GM12864 (cell line): ENCODE measurements around the gene RTEL1.
"Not testable (repeated sequence)": the region's sequence is repeated elsewhere in the genome, so short reads cannot be mapped to it uniquely, and the experiment has no call there.

Experiments used
- DNase-seq: peaks from one replicate; pipeline ENCODE4 v3.0.0-alpha.2; 2011; ENCODE audit warnings: low read depth
- H3K4me3 ChIP-seq: 2 replicates; pipeline ENCODE4 v1.5.1; 2011; ENCODE audit warnings: mild to moderate bottlenecking, low read depth, low read length, control low read depth
- TF ChIP-seq, protein P1 (sequence below): IDR thresholded peaks from 2 replicates; pipeline ENCODE4 v1.5.1; 2011; ENCODE audit warnings: low read depth, mild to moderate bottlenecking, moderate library complexity, low read length, control low read depth, inconsistent platforms; ENCODE audit errors: missing control alignments

RTEL1 gene

GRCh38 chr20:63643499-63643898, 14.6 kb upstream of the RTEL1 start:
- TF ChIP-seq, protein P1, sequence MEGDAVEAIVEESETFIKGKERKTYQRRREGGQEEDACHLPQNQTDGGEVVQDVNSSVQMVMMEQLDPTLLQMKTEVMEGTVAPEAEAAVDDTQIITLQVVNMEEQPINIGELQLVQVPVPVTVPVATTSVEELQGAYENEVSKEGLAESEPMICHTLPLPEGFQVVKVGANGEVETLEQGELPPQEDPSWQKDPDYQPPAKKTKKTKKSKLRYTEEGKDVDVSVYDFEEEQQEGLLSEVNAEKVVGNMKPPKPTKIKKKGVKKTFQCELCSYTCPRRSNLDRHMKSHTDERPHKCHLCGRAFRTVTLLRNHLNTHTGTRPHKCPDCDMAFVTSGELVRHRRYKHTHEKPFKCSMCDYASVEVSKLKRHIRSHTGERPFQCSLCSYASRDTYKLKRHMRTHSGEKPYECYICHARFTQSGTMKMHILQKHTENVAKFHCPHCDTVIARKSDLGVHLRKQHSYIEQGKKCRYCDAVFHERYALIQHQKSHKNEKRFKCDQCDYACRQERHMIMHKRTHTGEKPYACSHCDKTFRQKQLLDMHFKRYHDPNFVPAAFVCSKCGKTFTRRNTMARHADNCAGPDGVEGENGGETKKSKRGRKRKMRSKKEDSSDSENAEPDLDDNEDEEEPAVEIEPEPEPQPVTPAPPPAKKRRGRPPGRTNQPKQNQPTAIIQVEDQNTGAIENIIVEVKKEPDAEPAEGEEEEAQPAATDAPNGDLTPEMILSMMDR: no peak
- H3K4me3 ChIP-seq: no peak overlapping the region
- DNase-seq: no peak

- TF ChIP-seq, protein P1: no peak
- H3K4me3 ChIP-seq: no peak overlapping the region
- no peak for DNase-seq
These were observed 14.2 kb upstream of the RTEL1 start for GRCh38 chr20:63643946-63644345.

DNA sequence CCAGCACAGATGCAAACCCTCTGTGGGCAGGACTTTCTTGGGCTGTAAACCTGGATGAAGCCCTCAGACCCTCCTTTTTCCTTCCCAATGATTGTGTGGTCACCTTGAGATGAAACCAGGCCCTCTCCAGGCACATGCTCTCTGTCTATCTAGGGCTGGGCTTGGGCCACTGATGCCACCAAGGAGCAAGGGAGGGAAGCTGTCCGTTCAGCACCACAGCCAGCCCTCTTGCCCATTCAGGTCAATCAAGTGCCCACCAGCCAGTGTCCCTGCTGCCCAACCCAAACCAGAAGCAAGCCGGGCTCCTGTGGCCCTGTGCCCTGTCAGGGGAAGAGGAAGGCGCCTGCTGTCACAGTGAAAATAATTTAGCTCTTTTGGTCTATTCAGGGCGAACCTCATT, 12.9 kb upstream of the RTEL1 start:
- no peak for DNase-seq
- TF ChIP-seq, protein P1: no peak

DNA sequence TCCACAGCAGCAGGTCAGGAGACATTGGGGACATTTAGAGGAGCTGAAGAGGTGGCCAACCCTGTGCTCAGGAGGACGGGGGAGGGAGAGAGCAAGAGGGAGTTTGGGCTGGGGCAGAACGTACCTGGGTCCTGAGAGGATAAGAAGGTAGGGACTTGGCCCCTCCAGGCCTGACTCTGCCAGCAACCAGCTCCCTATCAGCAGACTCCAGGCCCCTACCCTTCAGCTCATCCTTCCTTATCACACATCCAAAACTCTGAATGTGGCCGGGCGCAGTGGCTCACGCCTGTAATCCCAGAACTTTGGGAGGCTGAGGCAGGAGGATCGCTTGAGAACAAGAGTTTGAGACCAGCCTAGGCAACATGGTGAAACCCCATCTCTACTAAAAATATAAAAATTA, 9.9 kb upstream of the RTEL1 start:
- no peak for DNase-seq
- TF ChIP-seq, protein P1: no peak

More for the DNA sequence above, 12.9 kb upstream of the RTEL1 start:
- no peak overlapping the region for H3K4me3 ChIP-seq

GRCh38 chr20:63648895-63649589, 9.1 kb upstream of the RTEL1 start:
- H3K4me3 ChIP-seq: no peak overlapping the region
- DNase-seq: no peak
- TF ChIP-seq, protein P1: no peak

More for the DNA sequence above, 9.9 kb upstream of the RTEL1 start:
- no peak overlapping the region for H3K4me3 ChIP-seq

- H3K4me3 ChIP-seq, DNase-seq: not testable (repeated sequence)
These were observed 7.6 kb upstream of the RTEL1 start for GRCh38 chr20:63650486-63650885.

DNA sequence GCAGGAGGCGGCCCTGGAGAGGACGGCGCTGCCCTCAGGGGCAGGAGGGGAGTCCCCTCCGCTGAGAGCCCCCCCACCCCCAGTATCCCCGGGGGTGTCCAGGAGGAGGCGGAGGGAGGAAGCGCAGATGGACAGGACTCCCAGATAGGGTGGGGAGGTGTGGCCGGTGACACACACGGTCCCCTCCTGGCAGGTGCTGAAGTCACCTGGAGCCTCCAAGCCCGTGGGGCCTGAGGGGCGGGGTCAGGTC, 6.2 kb upstream of the RTEL1 start:
- no peak overlapping the region for H3K4me3 ChIP-seq
- DNase-seq: no peak
- TF ChIP-seq, protein P1: no peak
